Measurements from ENCODE around the gene BTBD16. TPM values are rescaled to one million over a fixed set of nuclear protein-coding genes. Genes with fewer than 3 reads are reported as not detected.
A peak's percentile ranks its signal among the peaks of the same experiment; 100 is the strongest.

BTBD16 gene
- total and polyA plus RNA-seq, 2 of the 13 experiments (the other 11 are each of a cell fraction or from before 2014, with no cell fraction given), result 5.0 to 11.9 TPM

GRCh38 chr10:122304054-122304579 lies 33.0 kb downstream of the BTBD16 start (continued):
- TF ChIP-seq AKNA (CRISPR knock-in tag; IDR thresholded peaks at IDR 0.05; ENCODE audit: borderline replicate concordance) (no peak), ETS1 (CRISPR knock-in tag; IDR thresholded peaks at IDR 0.05) (no peak), AHDC1 (CRISPR knock-in tag; IDR thresholded peaks at IDR 0.05; ENCODE audit: borderline replicate concordance) (peak; percentile 39; the same call in 1 of the 2 replicates), ZBTB25 (CRISPR knock-in tag; IDR thresholded peaks at IDR 0.05) (0 out of 2 replicates have a peak, but pooled peaks have one; percentile 45), SRSF4 (IDR thresholded peaks at IDR 0.05; ENCODE audit: low read depth, low read length, poor library complexity, severe bottlenecking) (no peak), POLR2G (IDR thresholded peaks at IDR 0.05; ENCODE audit: low read depth, low read length) (peak; percentile 56; the same call in 1 of the 2 replicates), FOXA1 (IDR thresholded peaks at IDR 0.05) (no peak), FOXA1 (CRISPR knock-in tag; IDR thresholded peaks at IDR 0.05) (peak; percentile 26; the same call in 1 of the 2 replicates), IKZF1 (IDR thresholded peaks at IDR 0.05) (no peak), ZNF678 (CRISPR knock-in tag; IDR thresholded peaks at IDR 0.05) (no peak), MAFK (conservative IDR thresholded peaks at IDR 0.05 in 1 of 2, IDR thresholded peaks at IDR 0.05 in 1 of 2; ENCODE audit: low read length in 2 of 2) (no peak)

Data from HepG2 (cell line).